GM23338 (cell line): Measurements from ENCODE around the gene SBF2. TPM values are rescaled to one million over a fixed set of nuclear protein-coding genes. Genes with fewer than 3 reads are reported as not detected.

ENCODE experiments used
- ATAC-seq: fragments of 200-7000 bp; cut with Tn5 transposase; 3 replicates; pipeline ENCODE4 v1.9.1; 2020
- DNase-seq: peaks from one replicate; pipeline ENCODE4 v3.0.0-alpha.2; 2015; ENCODE audit warnings: low spot score
- H2AFZ ChIP-seq: fragments of 200-600 bp; sonication (generic); 2 replicates; pipeline ENCODE4 v1.8.0; 2016; ENCODE audit warnings: antibody characterized with exemption, mild to moderate bottlenecking, moderate library complexity
- H3F3A ChIP-seq: fragments of 200-600 bp; sonication (generic); replicated peaks from 2 replicates; pipeline ENCODE4 v1.8.0; 2017; ENCODE audit warnings: antibody characterized with exemption, mixed run types, low read depth
- H3K27ac ChIP-seq: fragments of 200-600 bp; sonication (generic); 2 replicates; pipeline ENCODE4 v1.6.1; 2016; ENCODE audit warnings: low read depth
- H3K27me3 ChIP-seq: fragments of 200-600 bp; sonication (generic); 2 replicates; pipeline ENCODE4 v1.8.0; 2016; ENCODE audit warnings: mild to moderate bottlenecking, mixed run types, moderate library complexity; ENCODE audit not compliant: insufficient read depth
- H3K36me3 ChIP-seq: fragments of 200-600 bp; sonication (generic); 2 replicates; pipeline ENCODE4 v1.8.0; 2016; ENCODE audit warnings: mild to moderate bottlenecking; ENCODE audit not compliant: insufficient read depth
- H3K4me1 ChIP-seq: fragments of 200-600 bp; sonication (generic); 2 replicates; pipeline ENCODE4 v1.8.0; 2016; ENCODE audit warnings: mild to moderate bottlenecking, moderate library complexity; ENCODE audit not compliant: insufficient read depth
- H3K4me2 ChIP-seq: fragments of 200-600 bp; sonication (generic); 2 replicates; pipeline ENCODE4 v1.7.1; 2017; ENCODE audit warnings: mixed run types
- H3K4me3 ChIP-seq: fragments of 200-600 bp; sonication (generic); 2 replicates; pipeline ENCODE4 v1.6.1; 2016; ENCODE audit warnings: mixed run types
- H3K79me2 ChIP-seq: fragments of 200-600 bp; sonication (generic); replicated peaks from 2 replicates; pipeline ENCODE4 v1.8.0; 2017; ENCODE audit warnings: mild to moderate bottlenecking; ENCODE audit not compliant: insufficient read depth
- H3K9me2 ChIP-seq: fragments of 200-600 bp; sonication (generic); 2 replicates; pipeline ENCODE4 v1.8.0; 2017; ENCODE audit not compliant: insufficient read depth
- H4K20me1 ChIP-seq: fragments of 200-600 bp; sonication (generic); replicated peaks from 2 replicates; pipeline ENCODE4 v1.8.0; 2017; ENCODE audit warnings: mild to moderate bottlenecking; ENCODE audit not compliant: insufficient read depth
- H3K27ac Mint-ChIP-seq: 2 replicates; pipeline ENCODE4 v1.8.0; 2020; ENCODE audit warnings: inconsistent platforms, mild to moderate bottlenecking, moderate library complexity, mixed read lengths
- H3K27me3 Mint-ChIP-seq: 3 replicates; pipeline ENCODE4 v1.8.0; 2022; ENCODE audit warnings: low read depth, mild to moderate bottlenecking, moderate library complexity, mixed read lengths, inconsistent platforms; ENCODE audit not compliant: insufficient read depth, poor library complexity
- H3K36me3 Mint-ChIP-seq: 3 replicates; pipeline ENCODE4 v1.8.0; 2021; ENCODE audit warnings: low read depth, mild to moderate bottlenecking, inconsistent platforms, moderate library complexity, mixed read lengths
- H3K4me1 Mint-ChIP-seq: 3 replicates; pipeline ENCODE4 v1.8.0; 2020; ENCODE audit warnings: mild to moderate bottlenecking, inconsistent platforms, mixed read lengths
- H3K4me3 Mint-ChIP-seq: 3 replicates; pipeline ENCODE4 v1.8.0; 2021; ENCODE audit warnings: moderate library complexity, mild to moderate bottlenecking, inconsistent platforms, mixed read lengths
- H3K9me3 Mint-ChIP-seq: 3 replicates; pipeline ENCODE4 v1.8.0; 2020; ENCODE audit warnings: moderate library complexity, mild to moderate bottlenecking, inconsistent platforms, mixed read lengths
- CREB1 ChIP-seq: fragments of 250-450 bp; sonication (Bioruptor Pico); IDR thresholded peaks from 2 replicates; pipeline ENCODE4 v1.5.0; 2020; ENCODE audit warnings: low read depth, mild to moderate bottlenecking, moderate library complexity
- CTCF ChIP-seq, 2 experiments: fragments of 200-600 bp in 1 of 2; sonication (generic) in 1 of 2; conservative IDR thresholded peaks; 2 replicates each; pipeline versions ENCODE4 v1.5.1 to v1.6.1; 2016 to 2017; ENCODE audit warnings: antibody characterized with exemption in 2 of 2, low read depth in 2 of 2, mild to moderate bottlenecking in 2 of 2, moderate library complexity in 1 of 2
- EZH2 ChIP-seq: fragments of 200-600 bp; sonication (generic); IDR thresholded peaks from one replicate; pipeline ENCODE4 v1.8.0; 2017; ENCODE audit warnings: antibody characterized with exemption, mild to moderate bottlenecking, low read depth; ENCODE audit not compliant: unreplicated experiment
- EZH2phosphoT487 ChIP-seq: fragments of 200-600 bp; sonication (generic); IDR thresholded peaks from one replicate; pipeline ENCODE4 v1.8.1; 2018; ENCODE audit warnings: antibody characterized with exemption; ENCODE audit not compliant: unreplicated experiment
- JUNB ChIP-seq: IDR thresholded peaks from one replicate; pipeline ENCODE4 v1.6.1; 2016; ENCODE audit warnings: antibody characterized with exemption; ENCODE audit not compliant: unreplicated experiment
- REST ChIP-seq: IDR thresholded peaks from one replicate; pipeline ENCODE4 v1.6.1; 2018; ENCODE audit warnings: antibody characterized with exemption; ENCODE audit not compliant: unreplicated experiment
- STAT1 ChIP-seq: IDR thresholded peaks from one replicate; pipeline ENCODE4 v1.6.1; 2016; ENCODE audit warnings: antibody characterized with exemption; ENCODE audit not compliant: unreplicated experiment
- ZNF114 ChIP-seq: fragments of 250-450 bp; sonication (Bioruptor Pico); IDR thresholded peaks from 2 replicates; pipeline ENCODE4 v1.5.0; 2020; ENCODE audit warnings: mild to moderate bottlenecking, moderate library complexity
- ZNF331 ChIP-seq: fragments of 250-450 bp; sonication (Bioruptor Pico); IDR thresholded peaks from 2 replicates; pipeline ENCODE4 v1.5.0; 2020; ENCODE audit warnings: low read depth, mild to moderate bottlenecking, moderate library complexity
- ZNF462 ChIP-seq: fragments of 250-450 bp; sonication (Bioruptor Pico); IDR thresholded peaks from 2 replicates; pipeline ENCODE4 v1.5.0; 2020; ENCODE audit warnings: mild to moderate bottlenecking, moderate library complexity
- polyA plus RNA-seq: library from polyadenylated mRNA; unstranded; fragments of >200 nt; fragmentation: Nextera tagmentation; extraction: Ambion mirVana; gene quantifications from 2 replicates; pipeline ENCODE4 v1.2.1, GENCODE V29; 2016
- total RNA-seq: library from RNA; depleted of rRNA; stranded (reverse); fragments of >200 nt; shearing (Covaris generic); gene quantifications from 2 replicates; pipeline ENCODE4 v1.2.3, GENCODE V29; 2014

Gene SBF2
- total and polyA plus RNA-seq, 2 experiments from 2014 or later = 25.6 to 53.5 TPM

- H4K20me1 ChIP-seq = no peaks in the 10 kb centered on the region
- no peak for DNase-seq
- Mint-ChIP-seq H3K4me3 (no peak overlapping the region), H3K36me3 (peaks cover 78% of the 10 kb centered on the region), H3K4me1 (no peaks in the 10 kb centered on the region), H3K27me3 (peaks cover 6% of the 10 kb centered on the region), H3K27ac (no peak overlapping the region), H3K9me3 (peaks cover 68% of the 10 kb centered on the region)
- no peaks in the 10 kb centered on the region for H3K4me1 ChIP-seq
- no peak overlapping the region for H3K27ac ChIP-seq
- H3K79me2 ChIP-seq = peaks cover 18% of the 10 kb centered on the region
- no peak for ATAC-seq
- H3K36me3 ChIP-seq = peaks cover 16% of the 10 kb centered on the region; the same call in 1 of the 2 replicates
- H3K4me2 ChIP-seq = no peak overlapping the region
- H3K27me3 ChIP-seq = no peaks in the 10 kb centered on the region
- H3K4me3 ChIP-seq = no peak overlapping the region
- TF ChIP-seq STAT1 = no peak
- no peaks in the 10 kb centered on the region for H3F3A ChIP-seq
- no peak overlapping the region for H2AFZ ChIP-seq
- H3K9me2 ChIP-seq = no peaks in the 10 kb centered on the region; the same call in 1 of the 2 replicates
Observed at GRCh38 chr11:10233581-10233980, 60.4 kb downstream of the SBF2 start.

GRCh38 chr11:10232756-10233155, 61.3 kb downstream of the SBF2 start:
- peaks cover 75% of the 10 kb centered on the region for H3K36me3 Mint-ChIP-seq
- TF ChIP-seq EZH2phosphoT487 (no peak), ZNF462 (CRISPR knock-in tag) (no peak), CREB1 (no peak), JUNB (no peak), ZNF331 (CRISPR knock-in tag) (no peak), CTCF (conservative IDR thresholded peaks at IDR 0.05; ENCODE audit: low read depth in 2 of 2) (no peak), STAT1 (no peak), REST (no peak), EZH2 (no peak), ZNF114 (CRISPR knock-in tag) (no peak)

More at GRCh38 chr11:10232756-10233155, 61.3 kb downstream of the SBF2 start:
- Histone ChIP-seq H3K4me2 (no peak overlapping the region), H3K27me3 (no peaks in the 10 kb centered on the region), H2AFZ (no peak overlapping the region), H4K20me1 (no peaks in the 10 kb centered on the region), H3F3A (no peaks in the 10 kb centered on the region), H3K4me3 (no peak overlapping the region), H3K9me2 (no peaks in the 10 kb centered on the region; the same call in 1 of the 2 replicates), H3K36me3 (peaks cover 16% of the 10 kb centered on the region; the same call in 1 of the 2 replicates), H3K27ac (no peak overlapping the region), H3K4me1 (no peaks in the 10 kb centered on the region), H3K79me2 (peaks cover 16% of the 10 kb centered on the region; the same call in 1 of the 2 replicates)
- Mint-ChIP-seq H3K4me3 (no peak overlapping the region), H3K4me1 (no peaks in the 10 kb centered on the region), H3K9me3 (peaks cover 68% of the 10 kb centered on the region), H3K27ac (no peak overlapping the region), H3K27me3 (peaks cover 6% of the 10 kb centered on the region)
- DNase-seq (no peak), ATAC-seq (no peak)
